HG03432 (cell line): ENCODE data around the gene CREB3L4.

Experiments
- ATAC-seq: cut with Tn5 transposase; IDR thresholded peaks from one replicate; pipeline ENCODE4 v1.9.1; 2021; ENCODE audit warnings: mild to moderate bottlenecking, moderate library complexity; ENCODE audit not compliant: unreplicated experiment

The CREB3L4 gene, protein sequence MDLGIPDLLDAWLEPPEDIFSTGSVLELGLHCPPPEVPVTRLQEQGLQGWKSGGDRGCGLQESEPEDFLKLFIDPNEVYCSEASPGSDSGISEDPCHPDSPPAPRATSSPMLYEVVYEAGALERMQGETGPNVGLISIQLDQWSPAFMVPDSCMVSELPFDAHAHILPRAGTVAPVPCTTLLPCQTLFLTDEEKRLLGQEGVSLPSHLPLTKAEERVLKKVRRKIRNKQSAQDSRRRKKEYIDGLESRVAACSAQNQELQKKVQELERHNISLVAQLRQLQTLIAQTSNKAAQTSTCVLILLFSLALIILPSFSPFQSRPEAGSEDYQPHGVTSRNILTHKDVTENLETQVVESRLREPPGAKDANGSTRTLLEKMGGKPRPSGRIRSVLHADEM

DNA sequence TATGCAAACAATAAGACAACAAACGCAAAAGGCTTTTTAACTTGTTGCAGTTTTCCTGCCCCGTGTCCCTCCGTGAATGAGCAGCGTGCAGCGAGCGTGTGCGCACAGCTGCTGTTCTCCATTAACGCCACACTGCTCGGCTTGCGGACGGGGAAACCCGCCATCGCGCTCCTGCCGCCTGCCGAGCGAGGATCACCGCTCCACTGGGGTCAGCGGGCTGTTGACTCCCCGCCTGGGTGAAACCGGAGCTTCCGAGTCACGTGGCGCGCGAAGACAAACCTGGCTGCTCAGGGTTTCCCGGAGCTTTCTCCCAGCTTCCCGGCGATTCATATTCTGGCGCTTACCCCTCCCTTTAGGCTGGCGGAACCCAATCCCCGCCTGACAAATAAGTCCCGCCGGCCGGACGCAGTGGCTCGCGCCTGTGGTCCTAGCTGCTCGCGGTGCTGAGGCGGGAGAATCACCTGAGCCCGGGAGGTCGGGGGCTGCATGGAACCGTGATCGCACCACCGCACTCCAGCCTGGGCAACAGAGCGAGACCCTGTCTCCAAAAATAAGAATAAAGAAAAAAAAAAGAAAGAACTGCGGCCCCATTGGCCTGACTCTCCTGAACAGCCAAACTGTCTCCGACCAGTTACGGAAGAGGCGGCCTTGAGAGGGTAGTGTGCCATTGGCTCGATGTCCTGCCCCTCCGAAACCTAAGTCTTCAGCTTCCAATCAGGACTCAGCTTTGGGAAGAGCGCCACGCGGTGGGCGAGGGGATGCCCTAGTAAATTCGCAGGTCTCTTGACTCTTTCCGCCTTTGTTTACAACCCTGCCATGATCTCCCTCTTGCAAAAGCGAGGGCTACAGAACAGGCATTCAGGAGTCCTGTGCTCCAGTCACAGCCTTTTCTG lies at the start of gene CREB3L4:
TSS of gene CREB3L4 (plus strand) at position 796 of the 893 bp plus-strand sequence. CDS start 624 bp downstream, outside the sequence.
- peak; percentile 72 for ATAC-seq

DNA sequence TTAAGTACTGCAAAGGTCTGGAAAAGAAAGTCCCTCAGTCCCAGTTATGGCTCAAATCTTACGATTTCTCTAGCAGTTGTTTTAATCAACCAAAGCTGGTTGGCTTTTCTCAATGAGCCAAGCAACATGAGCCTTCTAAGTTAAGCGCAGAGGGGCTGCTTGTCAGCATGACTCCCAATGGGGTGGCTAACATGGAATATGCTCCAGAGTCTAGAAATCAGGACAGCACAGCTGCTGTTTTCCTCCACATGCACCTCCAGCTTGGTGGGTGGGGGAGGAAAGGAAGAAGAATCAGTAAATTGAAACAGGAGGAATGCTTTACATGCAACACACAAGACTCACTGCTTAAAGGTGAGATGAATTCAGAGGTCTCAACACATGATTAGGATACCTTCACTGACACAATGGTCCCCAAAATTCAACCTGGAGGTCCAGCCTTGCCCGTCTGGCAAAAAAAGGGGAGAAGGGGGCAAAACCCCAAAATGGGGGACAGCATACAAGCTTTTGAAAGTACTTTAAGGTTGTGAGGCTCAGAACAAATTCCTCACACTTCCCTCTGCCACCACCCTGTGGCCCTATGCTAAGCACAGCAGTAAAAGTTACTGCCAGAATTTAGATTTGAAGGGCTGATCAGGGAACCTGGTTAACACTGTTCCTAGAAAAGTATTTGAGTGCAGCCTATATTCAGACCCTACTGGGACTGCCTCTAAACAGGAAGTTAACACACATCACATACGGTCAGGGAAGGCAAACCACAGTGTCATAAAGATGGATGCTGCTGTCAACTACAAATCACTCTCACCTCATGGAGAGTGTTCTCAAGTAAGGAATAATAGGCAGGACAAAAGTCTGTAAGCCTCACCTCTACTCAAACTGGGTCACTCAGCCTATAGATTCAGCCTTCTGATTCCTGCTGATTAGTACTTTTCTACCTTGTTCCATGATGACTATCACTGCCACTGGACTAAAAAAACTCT lies 47.5 kb upstream of the CREB3L4 start:
- ATAC-seq: no peak

DNA sequence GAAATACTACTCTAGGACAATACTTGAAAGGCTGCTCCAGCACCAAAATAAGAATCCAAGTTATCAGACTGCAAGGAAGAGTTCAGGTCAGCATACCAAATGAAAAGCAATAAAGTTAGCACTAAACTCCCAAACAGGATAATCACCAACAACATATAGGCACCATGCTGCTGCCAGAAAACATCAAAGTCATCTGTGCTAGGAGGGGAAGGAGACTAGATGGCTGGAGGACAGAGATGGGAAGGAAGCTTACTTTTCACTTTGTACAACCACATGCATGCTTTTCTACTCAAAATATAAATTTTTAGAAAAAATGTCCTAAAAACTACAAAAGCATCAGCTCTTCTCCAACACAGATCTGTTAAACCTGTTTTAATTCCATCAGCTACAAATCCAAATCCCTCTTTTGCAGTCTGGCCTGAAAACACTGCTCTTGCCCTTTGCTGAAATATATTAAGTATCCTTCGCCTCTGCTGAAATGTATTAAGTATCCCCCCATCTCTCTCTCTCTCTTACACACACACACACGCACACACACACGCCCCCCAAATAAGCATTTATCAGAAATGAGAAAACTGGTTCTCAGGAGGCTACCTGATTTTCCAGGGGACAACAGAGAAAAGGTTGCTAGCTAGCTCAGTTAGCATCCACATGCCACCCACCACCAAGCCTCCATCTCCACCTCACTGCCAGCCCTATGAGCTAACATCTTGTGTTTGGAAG lies 46.5 kb upstream of the CREB3L4 start:
- ATAC-seq: no peak

DNA sequence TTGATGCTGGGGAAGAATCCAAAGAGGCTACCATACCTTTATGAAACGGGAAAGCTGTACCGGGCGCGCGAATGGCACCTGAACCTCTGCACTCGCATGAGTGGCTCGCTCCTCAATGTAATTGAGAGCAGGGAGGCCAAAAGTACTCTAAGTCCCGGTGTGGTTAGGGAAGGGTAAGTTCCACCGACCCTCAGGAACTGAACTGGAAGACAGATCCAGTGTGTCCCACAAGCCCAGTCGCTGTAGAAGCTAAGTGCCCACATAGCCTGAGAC lies 46.0 kb upstream of the CREB3L4 start:
- ATAC-seq: no peak

DNA sequence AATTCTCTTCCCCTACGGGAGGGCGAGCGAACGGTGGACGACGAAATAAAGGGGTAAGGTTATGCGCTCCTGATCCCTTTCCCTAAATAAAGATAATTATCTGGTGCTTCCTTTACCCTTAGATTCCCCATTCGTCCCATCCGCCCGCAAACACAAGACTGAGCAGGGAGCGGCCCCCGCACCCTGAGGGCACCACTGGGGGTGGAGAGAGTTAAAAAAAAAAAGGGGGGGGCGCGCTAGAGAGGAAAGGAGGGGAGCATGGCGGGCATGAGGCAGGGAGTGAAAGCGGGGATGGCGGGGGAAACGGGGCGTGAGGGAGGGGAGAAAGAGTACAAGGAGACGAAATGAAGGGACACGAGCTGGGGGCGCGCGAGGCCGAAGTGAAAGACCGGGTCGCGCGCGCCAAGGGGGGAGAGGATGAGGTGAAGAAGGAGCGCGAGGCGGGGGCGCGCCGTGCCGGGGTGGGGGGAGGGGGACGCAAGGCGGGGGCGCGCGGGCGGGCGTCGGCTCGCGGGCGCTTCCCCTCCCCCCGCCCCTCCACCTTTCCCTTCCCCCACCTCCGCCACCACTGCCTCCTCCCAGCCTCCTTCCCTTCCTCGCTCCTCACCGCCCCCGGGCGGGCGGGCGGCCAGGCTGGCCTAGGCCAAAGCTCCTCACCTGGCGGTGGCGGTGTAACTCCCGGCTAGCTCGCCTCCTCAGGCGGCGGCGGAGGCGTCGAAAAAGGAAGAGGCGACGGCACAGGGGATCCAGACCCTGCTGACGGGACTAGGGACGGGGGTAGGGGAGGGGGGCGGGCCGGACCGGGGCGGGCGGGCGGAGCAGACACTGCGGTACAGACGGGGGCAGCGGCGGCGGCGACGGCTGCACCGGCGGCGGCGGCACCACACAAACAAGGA lies 45.4 kb upstream of the CREB3L4 start:
- ATAC-seq: peak; percentile 32

DNA sequence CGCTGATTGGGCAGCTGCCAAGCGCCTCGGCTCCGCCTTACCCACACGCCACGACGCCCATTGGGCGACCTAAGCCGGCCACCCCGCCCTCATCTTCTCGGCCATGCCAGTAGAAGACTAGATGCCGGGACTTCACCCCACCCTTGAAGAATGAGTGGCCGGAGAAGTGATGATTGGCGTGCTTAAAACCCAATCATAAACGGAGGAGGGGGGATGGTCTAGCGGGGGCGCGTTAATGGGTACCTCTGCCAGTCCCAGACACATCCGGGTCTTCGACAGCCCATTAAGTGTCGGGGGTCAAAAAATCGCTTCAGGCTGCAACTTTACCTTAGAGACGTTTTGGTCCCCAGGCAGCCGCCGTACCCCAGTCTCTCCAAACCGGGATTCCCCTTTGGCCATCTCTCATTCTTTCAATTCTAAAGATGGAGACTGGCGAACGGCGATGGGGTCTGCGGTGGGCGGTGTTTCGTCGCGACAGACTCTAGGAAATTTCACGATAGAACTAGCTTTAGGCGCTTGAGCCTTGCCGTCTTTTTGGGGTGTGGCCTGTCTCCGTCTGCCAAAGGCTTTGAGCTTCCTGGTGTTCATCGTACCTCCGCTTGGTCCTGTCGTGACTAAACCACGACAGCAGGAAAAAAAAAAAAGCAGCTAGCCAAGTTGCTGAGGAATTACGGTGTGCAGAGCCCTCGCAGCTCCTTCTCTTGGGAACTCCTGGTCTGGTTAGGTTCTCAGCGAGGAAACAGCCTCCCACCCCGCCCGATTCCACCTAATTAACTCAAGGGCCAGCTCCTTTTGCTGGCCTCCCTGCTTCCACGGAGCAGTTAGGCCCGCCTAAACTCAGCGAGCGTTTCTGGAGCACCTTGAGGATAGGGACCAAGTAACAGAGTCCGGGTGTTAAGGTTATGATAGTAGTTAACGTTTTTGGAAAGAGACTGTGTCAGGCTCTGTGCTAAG lies 44.5 kb upstream of the CREB3L4 start, which contains the start of gene GATAD2B:
TSS of gene GATAD2B (minus strand) at position 1 of the 954 bp plus-strand sequence. CDS start 94,625 bp downstream, outside the sequence.
- ATAC-seq: peak; percentile 91

DNA sequence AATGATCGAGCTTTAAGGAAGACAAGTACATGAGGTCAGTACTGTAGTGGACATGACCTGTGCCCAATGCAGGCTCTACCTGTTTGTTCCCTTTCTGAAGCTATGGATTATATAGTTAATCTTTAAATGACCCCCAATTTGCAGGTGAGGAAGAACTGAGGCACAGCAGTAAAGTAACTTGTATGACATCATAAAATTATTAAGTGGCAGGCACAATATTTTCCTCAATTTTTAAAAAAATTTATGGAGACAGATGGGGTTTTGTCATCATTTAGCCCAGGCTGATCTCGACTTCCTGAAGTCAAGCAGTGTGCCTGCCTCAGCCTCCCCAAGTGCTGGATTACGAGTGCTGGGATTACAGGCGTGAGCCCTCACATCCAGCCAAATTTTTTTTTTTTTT lies 41.3 kb upstream of the CREB3L4 start:
- no peak for ATAC-seq

DNA sequence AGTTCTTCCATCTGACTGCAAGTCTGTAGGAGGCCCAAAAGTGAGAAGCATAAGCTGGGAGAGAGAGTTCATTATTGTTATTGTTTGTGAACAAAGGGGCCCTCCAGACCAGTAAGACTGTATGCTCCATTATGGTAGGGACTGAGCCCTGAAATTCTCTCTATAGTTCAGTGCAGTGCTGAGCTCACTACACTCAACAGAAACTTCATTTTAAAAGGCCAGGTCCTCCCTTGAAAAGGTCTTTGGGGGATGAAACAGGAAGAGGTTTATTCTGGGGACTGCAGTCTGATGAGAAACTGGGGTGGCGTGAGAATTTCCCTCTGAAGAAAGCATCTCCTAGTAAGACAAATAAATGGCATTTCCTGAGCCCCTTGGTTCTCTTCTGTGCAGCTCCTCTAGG lies 39.5 kb upstream of the CREB3L4 start:
- ATAC-seq: no peak

DNA sequence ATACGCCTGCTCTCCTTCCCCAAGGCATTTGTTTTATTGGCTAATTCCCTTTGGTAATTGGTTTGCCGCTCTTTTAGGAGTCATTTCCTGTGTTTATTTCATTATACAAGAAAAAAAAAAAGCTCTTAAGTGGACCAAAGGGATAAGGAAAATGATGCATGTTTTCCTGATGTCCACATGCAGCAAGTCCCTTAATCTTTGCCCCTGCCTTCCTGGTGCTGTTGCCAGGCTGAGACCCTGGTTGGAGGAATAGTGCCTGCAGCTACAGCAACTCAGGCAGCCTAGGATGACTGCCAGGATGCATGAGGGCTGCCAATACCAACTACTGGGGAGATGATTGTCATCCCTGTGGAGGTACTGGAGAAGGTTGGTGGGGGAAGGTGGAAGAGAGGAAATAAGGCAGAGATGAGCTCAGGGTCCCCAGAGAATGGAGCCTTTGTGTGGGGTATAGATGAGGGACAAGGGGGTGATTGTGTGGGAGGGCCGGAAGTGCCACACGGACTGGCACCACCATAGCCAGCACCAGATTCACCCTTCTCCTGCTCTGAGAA lies 38.8 kb upstream of the CREB3L4 start:
- no peak for ATAC-seq

DNA sequence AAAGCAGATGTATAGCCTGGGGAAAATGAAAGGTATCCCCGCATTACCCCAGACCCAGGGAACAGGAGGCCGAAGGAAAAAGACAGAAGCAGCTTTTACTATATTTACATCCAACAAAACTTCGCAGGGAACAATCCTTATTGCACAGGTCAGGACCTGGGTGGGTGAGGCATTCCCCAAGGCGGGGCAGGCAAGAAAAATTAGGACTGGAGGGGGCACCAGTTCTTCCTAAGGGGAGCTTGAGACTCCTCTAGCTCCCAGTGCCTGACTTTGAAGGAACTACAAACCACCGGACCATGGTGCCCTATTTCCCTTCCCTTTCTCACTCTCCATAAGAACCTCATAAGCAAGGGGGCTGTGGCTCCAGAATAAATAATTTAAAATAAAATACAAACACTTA lies 38.3 kb upstream of the CREB3L4 start:
- ATAC-seq: no peak

DNA sequence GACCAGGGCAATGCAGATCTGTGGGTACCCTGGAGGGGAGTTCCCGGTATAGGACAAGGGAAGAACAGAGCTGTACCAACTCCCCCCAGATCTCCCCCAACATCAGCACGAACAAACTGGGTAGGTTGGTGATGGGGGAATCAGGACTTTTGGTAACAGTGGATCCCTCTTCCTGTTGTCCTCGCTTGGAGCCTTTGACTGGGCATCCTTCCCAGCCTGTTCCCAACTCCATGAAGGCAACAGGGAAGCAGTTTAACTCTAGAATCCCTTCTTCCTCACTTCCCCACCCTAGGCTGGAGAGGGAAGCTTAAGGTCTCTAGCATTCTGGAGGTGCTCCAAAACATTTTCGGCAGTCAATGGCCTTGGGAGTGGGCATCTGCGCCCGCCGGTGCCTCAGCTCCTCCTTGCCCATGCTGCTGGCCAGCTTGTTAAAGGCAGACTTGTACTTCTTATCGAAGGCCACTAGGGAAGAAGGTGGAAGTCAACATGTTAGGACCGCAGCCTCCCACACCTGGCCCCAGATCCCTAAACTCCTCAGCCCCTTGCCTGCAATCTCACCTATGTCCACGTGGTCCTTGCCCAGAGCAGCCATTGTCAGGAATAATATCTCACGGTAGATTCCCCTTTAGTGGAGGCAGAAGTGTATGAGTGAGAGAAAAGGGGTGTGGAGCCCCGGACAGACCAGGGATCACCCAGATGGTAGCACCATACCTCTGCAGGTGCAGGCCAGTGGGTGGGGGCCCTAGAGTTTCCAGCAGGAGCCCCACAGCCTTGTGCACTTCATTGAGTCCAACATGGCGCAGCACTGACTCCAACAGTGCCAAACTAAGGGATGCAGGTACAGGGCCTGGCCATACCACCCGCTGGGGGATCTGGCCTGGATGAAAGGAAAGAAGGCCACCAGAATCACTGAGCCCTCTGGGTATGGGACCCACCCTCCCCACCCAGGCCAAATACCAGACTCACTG lies 37.4 kb upstream of the CREB3L4 start:
- no peak for ATAC-seq

DNA sequence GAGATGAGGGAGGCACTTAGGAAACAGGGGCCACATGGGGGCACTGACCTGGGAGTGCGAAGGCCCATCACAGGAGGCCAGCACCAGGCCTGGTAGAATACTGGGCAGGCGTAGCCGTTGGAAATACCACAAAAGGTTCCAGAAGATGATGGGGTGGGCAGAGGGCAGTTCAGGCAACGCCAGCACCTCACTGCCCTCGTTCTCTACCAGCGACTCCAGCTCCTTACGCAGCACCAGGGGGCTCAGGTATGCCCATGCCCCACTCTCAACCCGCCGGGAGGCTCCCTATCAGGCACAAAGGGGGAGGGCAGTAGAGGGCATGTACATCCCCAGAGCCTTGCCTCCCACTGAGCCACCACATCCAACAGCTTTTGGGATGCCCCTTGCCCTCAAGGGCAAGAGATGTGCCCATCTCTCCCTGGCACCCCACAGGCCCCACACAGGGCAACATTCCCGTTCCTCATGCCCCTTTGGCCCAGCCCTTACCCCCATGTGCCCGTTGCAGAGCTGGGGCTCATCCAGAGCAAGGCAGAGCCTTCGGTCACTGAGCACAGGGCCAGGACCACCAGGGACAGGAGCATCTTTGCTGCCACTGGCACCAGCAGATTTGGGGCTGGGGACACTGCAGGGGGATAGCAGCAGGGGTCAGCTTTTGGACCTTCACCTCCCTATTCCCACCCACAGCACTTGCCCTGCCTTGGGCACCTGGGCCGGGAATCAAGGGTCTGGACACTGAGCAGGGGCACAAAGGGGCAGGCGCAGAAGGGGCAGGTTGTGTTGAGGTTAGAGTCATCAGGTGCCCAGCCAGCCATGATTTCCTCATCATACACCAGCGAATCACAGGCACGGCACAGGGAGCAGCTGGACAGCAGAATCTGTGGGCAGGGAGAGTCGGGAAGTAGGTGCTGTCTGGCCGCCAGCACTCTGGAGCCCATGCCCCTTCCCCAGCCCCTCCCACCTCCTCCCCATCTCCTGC lies 35.3 kb upstream of the CREB3L4 start:
- no peak for ATAC-seq

DNA sequence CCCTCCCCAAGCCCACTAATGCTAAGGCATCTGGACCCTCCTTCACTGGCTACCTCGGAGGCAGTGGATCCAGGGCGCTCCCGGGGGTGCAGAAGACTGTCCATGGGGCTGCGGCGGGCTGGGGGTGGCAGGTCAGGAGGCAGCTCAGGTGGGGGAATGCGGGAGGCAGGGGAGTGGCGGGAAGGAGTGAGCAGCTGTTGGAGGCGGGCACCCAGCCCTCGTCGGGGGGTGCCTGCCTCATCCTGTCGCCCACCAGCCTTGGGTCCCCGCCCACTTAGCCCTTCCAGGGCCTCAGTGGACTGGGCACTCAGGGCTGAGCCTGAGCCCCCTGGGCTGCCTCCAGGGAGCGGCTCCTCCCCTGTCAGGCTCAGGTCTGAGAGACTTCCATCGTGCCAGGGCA lies 34.3 kb upstream of the CREB3L4 start:
- no peak for ATAC-seq

DNA sequence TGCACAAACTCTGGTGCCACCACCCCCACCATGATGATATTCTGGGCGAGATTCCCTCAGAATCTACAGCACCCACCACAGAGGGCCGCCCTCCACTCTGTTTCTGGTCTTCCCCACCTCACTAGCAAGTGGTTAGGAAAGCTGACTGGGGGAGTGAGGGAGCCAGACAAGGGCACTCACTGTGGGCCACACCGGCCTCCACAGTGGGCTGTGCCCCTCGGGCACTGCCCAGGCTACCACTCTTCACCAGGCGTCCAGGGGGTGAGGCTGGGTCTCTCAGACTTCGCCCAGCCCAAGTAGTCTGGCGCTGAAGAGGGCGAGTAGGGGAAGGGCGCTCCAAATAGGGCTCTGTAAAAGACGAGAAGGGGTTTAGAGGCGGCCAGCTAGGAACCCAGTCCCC lies 33.7 kb upstream of the CREB3L4 start:
- ATAC-seq: no peak

DNA sequence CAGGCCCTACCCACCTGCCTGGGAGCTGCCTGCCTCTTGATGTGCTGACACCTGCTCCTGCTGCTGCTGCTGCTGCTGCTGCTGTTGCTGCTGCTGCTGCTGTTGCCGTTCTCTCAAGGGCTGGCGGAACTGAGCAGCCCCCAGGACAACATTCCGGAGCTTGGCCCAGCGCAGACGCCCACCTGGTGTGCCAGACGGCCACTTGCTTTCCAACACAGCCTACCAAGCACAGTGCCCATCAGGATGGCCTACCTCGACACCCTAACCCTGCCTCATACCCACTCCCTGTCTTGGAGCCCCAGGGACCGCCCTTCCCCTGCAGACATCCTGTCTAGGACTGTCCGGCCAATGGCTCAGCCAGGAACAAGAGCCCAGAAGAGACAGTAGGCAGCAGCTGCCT lies 33.0 kb upstream of the CREB3L4 start:
- ATAC-seq: no peak
